ENCODE results near the gene RASA4B.
"Not testable (repeated sequence)": the region's sequence is repeated elsewhere in the genome, so short reads cannot be mapped to it uniquely, and the experiment has no call there.

RASA4B gene

DNA sequence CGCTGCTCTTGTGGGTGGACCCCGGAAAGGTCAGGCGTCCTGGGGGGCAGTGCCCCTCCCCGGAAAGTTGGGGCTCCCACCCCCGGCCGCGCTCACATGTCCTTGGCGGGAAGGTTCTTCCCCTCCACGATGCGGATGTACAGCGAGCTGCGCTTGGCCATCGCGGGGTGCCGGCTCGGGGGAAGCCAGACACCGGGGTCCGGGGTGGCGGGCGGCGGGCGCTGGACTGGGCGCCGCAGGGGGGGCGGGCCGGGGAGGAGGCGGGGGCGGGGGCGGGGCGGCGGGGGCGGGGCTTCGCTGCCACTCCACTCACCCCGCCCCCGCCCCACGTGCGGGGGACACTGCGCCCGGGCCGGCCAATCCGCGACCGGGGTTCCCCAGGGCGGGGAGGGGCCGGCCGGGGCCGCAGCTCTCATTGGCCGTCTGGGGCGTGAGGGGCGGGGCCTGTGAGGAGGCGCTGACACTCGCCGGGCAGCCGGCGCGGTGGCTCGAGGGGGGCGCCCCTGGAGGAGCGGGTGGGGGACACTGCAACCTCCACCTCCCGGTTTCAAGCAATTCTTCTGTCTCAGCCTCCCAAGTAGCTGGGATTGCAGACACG, at the start of gene RASA4B:
RASA4B (minus strand) TSS at position 228 of the 598 bp plus-strand sequence; CDS start at position 161, 67 bp downstream.
- DNase-seq (ENCODE audit: low read depth, low spot score) = not testable (repeated sequence)

DNA sequence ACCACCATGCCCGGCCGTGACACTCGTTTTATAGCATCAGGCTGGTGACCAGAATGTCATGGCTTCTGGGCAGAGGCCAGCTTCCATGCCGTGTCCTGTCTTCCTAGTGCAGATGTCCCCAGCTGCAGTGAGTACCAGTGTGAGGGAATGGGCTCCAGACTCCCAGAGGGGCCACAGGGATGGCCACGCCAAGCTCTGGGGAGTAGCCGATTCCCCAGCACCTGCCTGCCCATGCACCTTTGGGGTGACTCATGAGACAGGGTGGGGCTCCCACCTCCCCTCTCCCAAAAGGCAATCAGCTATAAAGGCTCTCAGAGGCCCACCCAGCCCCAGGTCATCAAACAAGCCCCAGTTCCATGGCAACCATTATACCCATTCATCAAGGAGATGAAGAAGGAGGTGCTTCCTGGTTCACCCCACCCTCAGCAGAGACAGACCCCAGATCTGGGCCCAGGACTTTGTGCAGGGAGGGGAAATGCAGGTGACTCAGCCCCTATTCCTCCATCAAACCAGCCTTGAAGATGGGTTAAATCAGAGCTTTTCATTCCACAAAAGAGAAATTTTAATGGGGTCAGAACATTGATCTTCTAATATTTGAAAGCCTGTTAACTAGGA, 33.3 kb upstream of the RASA4B start, which contains the start of gene SPDYE2:
SPDYE2 (plus strand) TSS at position 419 of the 615 bp plus-strand sequence. CDS start 2,030 bp downstream, outside the sequence.
- DNase-seq (ENCODE audit: low read depth, low spot score) = not testable (repeated sequence)

DNA sequence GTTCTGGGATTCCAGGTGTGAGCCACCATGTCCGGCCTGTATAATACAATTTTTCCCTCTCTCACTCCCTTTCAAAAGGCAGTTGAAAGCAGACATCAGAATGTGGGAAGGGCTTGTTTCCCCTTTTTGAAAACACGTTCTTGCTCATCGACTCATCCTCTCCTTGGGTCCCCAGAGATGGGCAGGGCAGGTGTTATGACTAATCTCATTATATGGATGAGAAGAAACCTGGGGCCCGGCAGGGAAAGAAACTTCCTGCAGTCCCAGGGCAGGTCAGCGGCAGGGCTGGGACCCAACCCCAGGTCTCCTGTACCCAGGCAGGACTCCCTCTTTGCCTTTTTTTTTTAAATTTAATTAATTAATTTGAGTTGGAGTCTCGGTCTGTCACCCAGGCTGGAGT, 28.8 kb upstream of the RASA4B start:
- DNase-seq (ENCODE audit: low read depth, low spot score) = not testable (repeated sequence)

DNA sequence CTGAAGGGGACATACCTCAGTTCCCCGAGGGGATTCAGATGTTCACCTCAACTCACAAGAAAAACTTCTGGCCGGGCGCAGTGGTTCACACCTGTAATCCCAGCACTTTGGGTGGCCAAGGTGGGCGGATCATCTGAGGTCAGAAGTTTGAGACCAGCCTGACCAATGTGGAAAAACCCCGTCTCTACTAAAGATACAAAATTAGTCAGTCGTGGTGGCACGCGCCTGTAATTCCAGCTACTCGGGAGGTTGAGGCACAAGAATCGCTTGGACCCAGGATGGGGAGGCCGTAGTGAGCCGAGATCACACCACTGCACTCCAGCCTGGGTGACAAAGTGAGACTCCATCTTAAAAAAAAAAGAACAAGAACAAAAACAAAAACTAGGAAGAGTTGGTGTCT, 27.7 kb upstream of the RASA4B start:
- DNase-seq (ENCODE audit: low read depth, low spot score) = not testable (repeated sequence)

DNA sequence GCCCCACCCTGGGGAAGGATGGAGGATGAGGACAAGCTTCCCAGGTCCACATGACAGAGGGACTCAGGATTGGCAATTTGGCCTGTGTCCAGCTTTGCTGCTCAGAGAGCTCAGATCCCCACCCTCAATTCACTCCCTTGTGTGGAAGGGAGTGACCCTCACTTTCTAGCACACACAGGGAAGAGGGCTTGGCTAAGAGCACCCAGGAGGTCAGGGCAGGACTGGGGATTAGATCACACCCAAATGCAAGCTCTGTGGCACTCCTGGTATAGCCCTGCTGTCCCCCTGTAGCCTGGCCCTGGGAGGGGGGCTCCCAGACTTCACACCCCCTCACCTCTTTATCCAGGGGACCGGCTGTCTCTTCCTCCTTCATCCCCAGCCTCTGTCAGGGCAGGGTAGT, 26.8 kb upstream of the RASA4B start:
- DNase-seq (ENCODE audit: low read depth, low spot score) = not testable (repeated sequence)

DNA sequence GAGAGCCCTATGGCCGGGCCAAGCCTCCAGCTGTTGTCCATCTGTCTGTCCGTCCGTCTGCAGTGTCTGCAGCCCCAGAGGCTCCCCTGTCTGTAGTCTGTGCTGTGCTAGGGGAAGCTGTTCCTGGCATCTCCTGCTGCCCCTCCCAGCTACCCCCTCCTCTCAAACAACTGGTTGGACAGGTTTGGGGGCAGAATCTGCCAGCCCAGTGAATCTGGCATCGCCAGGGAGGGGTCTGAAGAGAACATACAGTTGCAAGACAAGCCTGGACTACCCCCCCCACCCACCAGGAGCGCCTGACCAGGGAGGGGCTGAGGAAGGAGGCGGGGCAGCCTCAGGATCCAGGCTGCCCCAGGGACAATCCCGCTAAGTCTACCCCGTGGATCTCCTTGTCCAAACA, 26.0 kb upstream of the RASA4B start, which contains the start of gene UPK3BL2:
UPK3BL2 (minus strand) TSS at position 101 of the 400 bp plus-strand sequence; CDS start at position 41, 60 bp downstream.
- not testable (repeated sequence) for DNase-seq (ENCODE audit: low read depth, low spot score)

DNA sequence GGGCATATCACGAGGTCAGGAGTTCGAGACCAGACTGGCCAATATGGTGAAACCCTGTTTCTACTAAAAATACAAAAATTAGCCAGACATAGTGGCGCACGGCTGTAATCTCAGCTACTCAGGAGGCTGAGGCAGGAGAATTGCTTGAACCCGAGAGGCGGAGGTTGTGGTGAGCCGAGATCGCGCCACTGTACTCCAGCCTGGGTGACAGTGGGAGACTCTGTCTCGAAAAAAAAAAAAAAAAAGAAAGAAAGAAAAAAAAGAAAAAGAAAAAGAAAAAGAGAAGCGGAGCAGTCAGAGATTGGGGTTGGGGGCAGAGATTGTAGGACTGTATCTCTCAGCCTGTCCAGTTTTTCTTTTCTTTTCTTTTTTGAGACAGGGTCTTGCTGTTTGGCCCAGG, 25.2 kb upstream of the RASA4B start:
- DNase-seq (ENCODE audit: low read depth, low spot score) = not testable (repeated sequence)

DNA sequence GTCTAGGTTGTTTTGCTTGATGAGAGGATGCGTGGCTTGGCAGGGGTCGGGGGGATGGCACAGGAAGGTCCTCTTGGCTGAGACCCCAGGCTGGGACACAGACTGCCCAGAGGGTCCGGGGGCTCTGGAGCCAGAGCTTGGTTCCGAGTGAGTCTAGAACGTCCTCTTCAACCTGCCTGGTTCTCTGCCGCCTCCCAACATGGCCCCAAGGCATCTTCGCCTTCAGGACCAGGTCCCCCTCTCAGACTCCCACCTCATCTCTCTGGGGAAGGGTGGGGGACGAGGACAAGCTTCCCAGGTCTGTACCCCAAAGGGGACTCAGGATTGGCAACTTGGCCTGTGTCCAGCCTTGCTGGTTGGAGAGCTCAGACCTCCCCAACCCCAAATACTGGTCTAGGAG, 24.5 kb upstream of the RASA4B start:
- not testable (repeated sequence) for DNase-seq (ENCODE audit: low read depth, low spot score)

DNA sequence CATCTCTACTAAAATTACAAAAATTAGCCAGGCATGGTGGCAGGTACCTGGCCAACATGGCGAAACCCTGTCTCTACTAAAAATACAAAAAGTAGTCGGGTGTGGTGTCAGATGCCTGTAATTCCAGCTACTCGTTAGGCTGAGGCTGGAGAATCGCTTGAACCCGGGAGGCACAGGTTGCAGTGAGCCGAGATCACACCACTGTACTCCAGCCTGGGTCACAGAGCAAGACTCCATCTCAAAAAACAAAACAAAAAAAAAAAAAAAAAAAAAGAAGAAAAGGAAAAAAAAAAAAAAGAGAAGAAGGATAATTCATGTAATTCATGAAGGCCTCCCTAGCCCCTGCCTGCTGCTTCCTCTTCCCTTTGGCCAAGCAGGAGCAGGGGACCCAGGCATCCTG, 23.0 kb upstream of the RASA4B start:
- not testable (repeated sequence) for DNase-seq (ENCODE audit: low read depth, low spot score)

DNA sequence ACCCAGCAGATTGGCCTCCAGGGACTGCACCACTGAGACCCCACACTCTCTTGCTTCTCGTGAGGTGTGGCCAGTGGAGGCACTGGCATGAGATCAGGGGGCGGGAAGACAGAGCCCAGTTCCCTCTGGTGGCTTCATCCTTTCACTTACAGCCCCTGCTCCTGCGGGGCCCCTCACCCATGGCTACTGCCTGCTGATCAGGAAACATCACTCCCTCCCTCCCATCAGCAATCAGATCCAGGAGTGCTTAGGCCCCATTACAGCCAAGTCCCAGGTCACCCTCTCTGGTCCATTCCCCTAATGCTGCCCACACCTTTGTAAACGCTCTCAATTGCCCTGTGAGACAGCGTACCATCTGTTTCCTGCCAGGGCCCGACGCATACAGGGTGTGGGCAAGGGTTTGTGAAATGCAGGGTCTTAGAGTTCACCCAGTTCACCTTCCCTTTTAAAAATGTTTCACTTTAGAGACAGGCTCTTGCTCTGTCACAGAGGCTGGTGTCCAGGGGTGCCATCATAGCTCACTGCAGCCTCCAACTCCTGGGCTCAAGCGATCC, 17.6 kb upstream of the RASA4B start:
- DNase-seq (ENCODE audit: low read depth, low spot score) = not testable (repeated sequence)

DNA sequence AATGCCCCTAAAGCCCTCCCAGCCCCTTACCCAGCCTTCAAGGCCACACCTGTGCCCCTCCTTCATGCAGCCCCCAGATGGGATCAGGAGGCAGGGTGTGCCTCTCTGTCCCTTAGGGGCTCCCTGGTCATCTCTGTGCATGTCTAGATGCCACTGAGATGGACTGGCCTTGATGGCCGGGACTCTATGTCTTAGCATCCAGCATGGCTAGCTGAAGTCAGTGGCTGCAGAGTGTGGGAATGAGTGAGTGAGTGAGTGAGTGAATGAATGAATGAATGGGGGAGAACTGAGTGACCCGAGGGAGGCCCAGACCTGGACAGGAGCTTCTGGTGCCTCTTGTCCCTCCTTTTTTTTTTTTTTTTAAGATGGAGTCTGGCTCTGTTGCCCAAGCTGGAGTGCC, 14.6 kb upstream of the RASA4B start:
- DNase-seq (ENCODE audit: low read depth, low spot score) = not testable (repeated sequence)

DNA sequence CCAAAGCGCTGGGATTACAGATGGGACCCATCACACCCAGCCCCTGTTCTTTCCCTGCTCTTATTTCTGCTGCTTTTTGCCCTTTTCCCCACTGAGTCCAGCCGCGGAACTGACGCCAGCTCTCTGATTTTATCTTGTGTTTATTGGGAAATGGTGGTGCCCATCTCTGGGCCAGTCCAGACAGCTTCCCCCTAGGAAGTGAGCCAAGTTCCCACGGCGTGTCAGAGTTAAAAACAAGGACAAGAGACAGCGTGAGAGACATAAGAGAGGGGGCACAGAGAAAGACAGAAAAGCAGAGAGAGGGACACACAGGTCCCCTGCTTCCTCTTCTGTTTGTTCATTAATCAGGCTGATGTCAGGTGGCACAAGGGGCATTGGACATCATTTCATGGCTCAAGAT, 14.0 kb upstream of the RASA4B start:
- not testable (repeated sequence) for DNase-seq (ENCODE audit: low read depth, low spot score)

DNA sequence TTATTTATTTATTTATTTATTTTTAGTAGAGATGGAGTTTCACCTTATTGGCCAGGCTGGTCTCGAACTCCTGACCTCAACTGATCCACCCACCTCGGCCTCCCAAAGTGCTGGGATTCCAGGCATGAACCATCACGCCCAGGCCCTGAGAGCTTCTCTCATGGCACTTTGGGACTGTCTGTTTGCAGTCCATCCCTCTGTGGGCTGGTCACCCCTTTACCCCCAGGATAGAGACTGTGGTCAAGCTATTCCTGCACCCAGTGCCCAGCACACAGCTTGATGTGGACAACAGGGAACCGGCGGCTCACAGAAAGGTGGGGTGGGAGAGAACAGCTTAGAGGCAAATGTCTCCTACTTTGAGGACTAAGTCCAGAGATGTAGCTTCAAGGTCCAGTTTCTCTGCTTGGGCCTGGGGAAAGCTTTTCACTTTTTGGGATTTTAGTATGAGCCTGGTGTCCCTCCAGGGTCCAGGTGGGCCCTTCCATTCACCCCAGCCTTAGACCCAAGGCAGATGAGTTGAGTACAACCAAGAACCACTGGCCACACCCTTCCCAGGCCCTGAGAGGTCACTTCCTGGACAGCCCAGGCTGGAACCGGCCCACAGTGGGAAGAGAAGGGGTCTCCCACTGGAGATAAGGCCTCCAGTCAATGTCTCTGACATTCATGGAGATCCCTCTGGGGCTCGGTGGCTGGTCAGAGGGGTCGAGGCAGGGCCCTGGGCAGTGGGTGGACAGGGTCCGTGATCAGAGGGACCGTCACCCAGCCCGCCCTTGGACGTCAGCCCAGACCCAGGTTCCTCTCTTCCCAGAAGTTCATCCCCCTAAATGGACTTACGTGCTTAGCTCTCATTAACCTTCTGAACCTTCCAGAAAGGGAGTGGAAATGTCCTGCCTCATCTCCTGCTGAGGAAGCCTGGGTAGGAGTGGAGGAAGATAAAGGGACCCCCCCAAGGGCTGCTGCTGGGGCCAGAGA, 10.5 kb upstream of the RASA4B start:
- not testable (repeated sequence) for DNase-seq (ENCODE audit: low read depth, low spot score)

DNA sequence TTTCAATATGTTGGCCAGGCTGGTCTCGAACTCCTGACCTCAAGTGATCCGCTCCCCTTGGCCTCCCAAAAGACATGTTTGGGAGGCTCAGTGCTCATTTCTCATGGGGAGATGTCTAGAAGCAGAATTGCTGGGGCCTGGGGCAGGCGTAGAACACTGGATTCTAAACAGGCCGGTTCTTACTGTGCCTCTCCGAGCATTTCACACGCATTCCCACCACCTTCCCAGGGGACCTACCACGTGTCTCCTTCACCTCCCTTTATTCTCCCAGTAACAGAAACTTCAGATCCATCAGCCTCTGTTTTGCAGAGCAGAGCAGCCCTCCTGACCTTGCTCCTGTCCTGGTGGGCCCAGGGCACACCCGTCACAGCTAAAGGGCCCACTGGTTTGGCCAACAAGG, 9.6 kb upstream of the RASA4B start:
- DNase-seq (ENCODE audit: low read depth, low spot score) = not testable (repeated sequence)

DNA sequence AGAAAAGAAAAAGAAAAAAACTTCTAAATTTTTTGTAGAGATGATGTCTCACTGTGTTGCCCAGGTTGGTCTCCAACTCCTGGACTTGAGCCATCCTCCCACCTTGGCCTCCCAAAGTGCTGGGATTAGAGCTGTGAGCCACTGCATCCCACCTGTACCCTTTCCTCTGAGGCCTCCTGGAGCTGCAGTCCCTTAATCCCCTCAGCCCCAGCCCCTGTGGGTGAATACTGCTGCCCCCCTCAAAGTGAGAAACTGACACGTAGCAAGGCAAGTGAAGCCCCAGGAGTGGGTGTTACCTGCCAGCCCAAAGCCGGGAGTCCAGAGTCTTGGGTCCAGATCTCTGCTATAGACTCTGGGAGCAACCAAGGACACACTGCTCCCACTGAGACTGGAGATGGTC, 7.2 kb upstream of the RASA4B start:
- not testable (repeated sequence) for DNase-seq (ENCODE audit: low read depth, low spot score)

DNA sequence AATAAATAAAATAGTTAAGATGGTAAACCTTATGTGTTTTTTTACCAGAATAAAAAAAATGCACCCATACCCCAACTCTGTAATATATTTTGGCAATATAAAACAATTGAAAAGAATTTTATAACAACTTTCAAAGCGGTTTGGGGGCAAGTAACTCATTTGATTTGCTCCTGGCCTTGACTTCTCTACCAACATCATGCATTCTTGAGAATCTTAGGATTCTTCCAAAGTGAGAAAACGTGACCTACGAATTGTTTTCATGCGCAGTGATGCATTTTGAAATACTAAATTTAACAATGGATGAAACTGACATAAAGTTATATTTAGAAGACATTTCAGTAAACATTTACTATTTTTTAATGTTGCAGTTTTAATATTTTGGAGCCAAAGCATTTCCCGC, 3.2 kb upstream of the RASA4B start:
- not testable (repeated sequence) for DNase-seq (ENCODE audit: low read depth, low spot score)

DNA sequence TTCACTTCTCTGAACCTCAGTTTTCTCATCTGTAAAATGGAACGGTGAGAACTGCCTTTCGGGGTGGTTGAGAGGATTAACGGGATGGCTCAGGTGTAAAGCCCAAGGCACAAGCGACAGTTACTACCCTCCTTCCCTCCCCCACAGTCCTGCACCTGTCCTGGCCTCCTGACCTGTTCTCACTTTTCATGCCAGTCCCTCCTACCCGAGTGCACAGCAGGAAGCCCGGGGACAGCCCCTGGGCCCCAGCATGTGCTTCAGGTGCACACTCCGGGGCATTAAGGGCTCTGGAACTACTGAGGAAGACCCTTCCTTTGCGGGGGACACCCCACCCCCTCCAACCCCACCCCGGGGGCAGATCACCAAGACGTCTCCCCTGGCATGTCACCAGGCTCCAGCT, 626 bp downstream of the RASA4B start:
- not testable (repeated sequence) for DNase-seq (ENCODE audit: low read depth, low spot score)

DNA sequence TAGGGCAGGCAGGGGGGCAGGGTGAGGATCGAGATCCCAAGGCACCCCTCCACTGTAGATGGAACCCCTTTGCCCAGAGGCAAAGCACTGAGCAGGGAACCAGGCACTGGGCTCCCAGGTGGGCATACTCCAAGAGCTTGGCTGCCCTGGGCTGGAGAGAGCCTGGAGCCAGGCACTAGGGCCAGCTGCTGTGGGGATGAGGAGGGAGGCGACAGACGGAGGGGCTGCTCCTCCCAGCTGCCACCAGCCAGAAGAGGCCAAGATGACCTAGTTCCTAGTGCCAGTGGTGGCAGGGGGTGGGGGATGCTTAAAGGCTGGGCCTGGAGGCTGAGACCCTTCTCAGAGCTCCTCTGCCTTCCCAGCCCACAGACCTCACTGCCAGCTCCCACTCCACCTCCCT, 1.7 kb downstream of the RASA4B start:
- DNase-seq (ENCODE audit: low read depth, low spot score) = not testable (repeated sequence)

DNA sequence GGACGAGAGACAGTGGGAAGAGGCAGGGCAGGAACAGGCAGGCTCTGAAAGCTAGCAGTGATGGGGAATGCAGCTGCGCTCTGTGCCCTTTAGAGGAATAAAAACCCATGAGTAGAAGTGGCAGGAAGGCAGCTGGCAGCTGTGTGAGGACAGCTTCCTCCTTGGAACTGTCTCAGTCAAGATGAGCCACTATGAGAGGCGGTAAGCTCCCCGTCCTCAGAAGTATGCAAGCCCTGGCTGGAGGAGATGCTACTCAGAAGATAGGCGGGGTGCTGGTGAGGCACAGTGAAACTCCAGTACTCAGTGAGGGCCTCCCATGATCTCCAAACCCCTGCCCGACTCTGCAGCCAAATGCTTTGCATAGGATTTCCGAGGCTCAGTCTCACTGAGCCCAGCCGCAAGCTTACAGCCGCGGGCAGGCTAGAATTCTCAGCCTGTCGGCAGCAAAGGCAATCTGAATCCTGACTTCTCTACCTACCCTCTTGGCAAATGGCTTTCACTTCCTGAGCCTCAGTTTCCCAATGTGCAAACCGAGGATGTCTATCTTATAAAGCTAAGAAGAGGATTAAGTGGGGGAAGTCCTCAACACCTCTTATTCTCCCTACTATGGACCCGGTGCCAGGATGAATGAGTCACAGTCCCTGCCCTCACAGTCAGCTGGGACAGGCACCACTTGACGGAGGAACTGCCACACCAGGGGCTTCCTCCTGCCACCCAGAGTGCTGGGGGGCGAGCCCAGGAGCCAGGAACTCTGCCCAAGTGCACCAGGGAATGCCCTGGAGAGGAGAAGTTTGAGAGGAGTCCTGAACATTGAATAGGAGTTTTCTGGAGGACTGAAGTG, 2.5 kb downstream of the RASA4B start:
- DNase-seq (ENCODE audit: low read depth, low spot score) = not testable (repeated sequence)

DNA sequence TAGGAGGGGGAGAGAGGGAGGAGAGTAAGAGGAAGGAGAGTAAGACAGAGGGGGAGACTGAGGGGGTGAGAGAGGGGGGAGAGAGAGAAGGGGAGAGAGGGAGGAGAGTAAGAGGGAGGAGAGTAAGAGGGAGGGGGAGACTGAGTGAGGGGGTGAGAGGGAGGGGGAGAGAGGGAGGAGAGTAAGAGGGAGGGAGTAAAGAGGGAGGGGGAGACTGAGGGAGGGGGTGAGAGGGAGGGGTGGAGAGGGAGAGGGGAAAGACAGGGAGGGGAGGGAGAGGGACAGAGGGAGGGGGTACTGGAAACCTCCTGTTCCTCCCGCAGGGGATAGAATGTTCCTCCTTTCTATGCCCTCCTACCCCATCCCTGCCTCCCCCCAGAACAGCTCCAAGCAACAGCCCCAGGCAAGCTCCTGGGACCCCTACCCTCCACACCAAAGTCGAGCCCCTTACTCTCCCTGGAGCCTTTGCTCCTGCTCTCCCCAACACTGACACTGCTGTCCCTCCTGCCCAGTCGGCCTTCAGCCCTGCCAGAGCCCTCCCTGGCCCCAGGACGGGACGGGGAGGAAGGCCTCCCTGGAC, 4.8 kb downstream of the RASA4B start:
- peak; percentile 28 for DNase-seq (ENCODE audit: low read depth, low spot score)
